Measurements from ENCODE around the gene LRP1B.
"Not testable (repeated sequence)": the region's sequence is repeated elsewhere in the genome, so short reads cannot be mapped to it uniquely, and the experiment has no call there.

The LRP1B gene

GRCh38 chr2:140657657-140658056 lies 1473.2 kb downstream of the LRP1B start:
- Histone ChIP-seq H3K27ac (ENCODE audit: low read length) (no peak overlapping the region), H3K27me3 (ENCODE audit: control insufficient read depth in 1 of 2, insufficient read depth in 2 of 2, low read length in 2 of 2) (no peaks in the 10 kb centered on the region), H3K4me3 (ENCODE audit: low read length in 2 of 2) (no peak overlapping the region), H3K9me3 (ENCODE audit: control insufficient read depth in 2 of 2, low read length in 2 of 2) (no peaks in the 10 kb centered on the region), H3K9ac (ENCODE audit: low read length in 2 of 2) (no peak overlapping the region), H3K4me1 (ENCODE audit: control insufficient read depth, insufficient read depth, low read length) (no peaks in the 10 kb centered on the region), H3K36me3 (ENCODE audit: control insufficient read depth in 2 of 2, insufficient read depth in 2 of 2, low read length in 2 of 2) (no peaks in the 10 kb centered on the region)

DNA sequence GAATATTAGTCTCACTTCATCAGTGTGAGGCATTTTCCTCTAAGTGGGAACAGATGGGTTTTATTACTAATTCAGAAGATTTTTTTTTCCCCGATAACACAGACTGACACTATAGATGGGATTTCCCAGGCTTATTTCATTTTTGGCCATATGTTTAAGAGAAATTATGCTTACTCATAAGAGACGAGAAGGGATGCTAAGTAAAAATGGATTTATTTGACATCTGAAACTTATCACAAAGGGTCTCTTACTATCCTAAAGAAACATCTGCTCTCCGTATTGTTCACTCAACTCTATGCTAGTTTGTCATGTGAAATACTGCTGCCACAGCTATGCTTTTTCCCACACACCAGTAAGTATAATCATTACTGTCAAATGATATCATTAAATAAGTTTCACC lies 1476.3 kb downstream of the LRP1B start:
- Histone ChIP-seq H3K9me3 (ENCODE audit: control insufficient read depth in 2 of 2, low read length in 2 of 2) (no peaks in the 10 kb centered on the region), H3K4me1 (ENCODE audit: control insufficient read depth, insufficient read depth, low read length) (no peaks in the 10 kb centered on the region), H3K9ac (ENCODE audit: low read length in 2 of 2) (no peak overlapping the region), H3K27ac (ENCODE audit: low read length) (no peak overlapping the region), H3K27me3 (ENCODE audit: control insufficient read depth in 1 of 2, insufficient read depth in 2 of 2, low read length in 2 of 2) (no peaks in the 10 kb centered on the region), H3K4me3 (ENCODE audit: low read length in 2 of 2) (no peak overlapping the region), H3K36me3 (ENCODE audit: control insufficient read depth in 2 of 2, insufficient read depth in 2 of 2, low read length in 2 of 2) (no peaks in the 10 kb centered on the region)

- H3K27me3 ChIP-seq (ENCODE audit: control insufficient read depth in 1 of 2, insufficient read depth in 2 of 2, low read length in 2 of 2), result no peaks in the 10 kb centered on the region
- no peak overlapping the region for H3K27ac ChIP-seq (ENCODE audit: low read length)
- no peak overlapping the region for H3K9ac ChIP-seq (ENCODE audit: low read length in 2 of 2)
- H3K9me3 ChIP-seq (ENCODE audit: control insufficient read depth in 2 of 2, low read length in 2 of 2), result no peaks in the 10 kb centered on the region
- no peaks in the 10 kb centered on the region for H3K36me3 ChIP-seq (ENCODE audit: control insufficient read depth in 2 of 2, insufficient read depth in 2 of 2, low read length in 2 of 2)
- no peaks in the 10 kb centered on the region for H3K4me1 ChIP-seq (ENCODE audit: control insufficient read depth, insufficient read depth, low read length)
- H3K4me3 ChIP-seq (ENCODE audit: low read length in 2 of 2), result no peak overlapping the region
Measured at GRCh38 chr2:140650825-140651224, 1480.0 kb downstream of the LRP1B start.

GRCh38 chr2:140650134-140650533 lies 1480.7 kb downstream of the LRP1B start:
- not testable (repeated sequence) for H3K27ac ChIP-seq (ENCODE audit: low read length); H3K36me3 ChIP-seq (ENCODE audit: control insufficient read depth in 2 of 2, insufficient read depth in 2 of 2, low read length in 2 of 2); H3K4me1 ChIP-seq (ENCODE audit: control insufficient read depth, insufficient read depth, low read length); H3K27me3 ChIP-seq (ENCODE audit: control insufficient read depth in 1 of 2, insufficient read depth in 2 of 2, low read length in 2 of 2); H3K4me3 ChIP-seq (ENCODE audit: low read length in 2 of 2); H3K9me3 ChIP-seq (ENCODE audit: control insufficient read depth in 2 of 2, low read length in 2 of 2); H3K9ac ChIP-seq (ENCODE audit: low read length in 2 of 2)

DNA sequence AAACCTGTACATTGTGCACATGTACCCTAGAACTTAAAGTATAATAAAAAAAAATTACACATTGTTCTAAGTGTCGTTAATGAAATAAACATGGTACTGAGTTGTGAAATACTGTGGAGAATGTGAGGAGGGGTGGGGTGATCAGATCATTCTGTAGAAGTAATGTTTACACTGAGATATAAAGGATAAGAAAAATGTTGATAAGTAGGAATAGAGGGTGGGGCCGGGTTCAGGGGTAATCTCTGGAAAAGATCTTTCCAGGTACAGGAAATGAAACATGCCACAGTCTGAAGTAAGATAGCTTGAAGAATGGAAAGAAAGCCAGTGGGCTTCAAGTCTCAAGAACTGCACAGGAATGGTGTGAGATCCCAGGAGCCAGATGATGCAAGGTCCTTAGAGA lies 1482.4 kb downstream of the LRP1B start:
- Histone ChIP-seq H3K4me1 (ENCODE audit: control insufficient read depth, insufficient read depth, low read length) (no peaks in the 10 kb centered on the region), H3K27ac (ENCODE audit: low read length) (no peak overlapping the region), H3K27me3 (ENCODE audit: control insufficient read depth in 1 of 2, insufficient read depth in 2 of 2, low read length in 2 of 2) (no peaks in the 10 kb centered on the region), H3K4me3 (ENCODE audit: low read length in 2 of 2) (no peak overlapping the region), H3K36me3 (ENCODE audit: control insufficient read depth in 2 of 2, insufficient read depth in 2 of 2, low read length in 2 of 2) (no peaks in the 10 kb centered on the region), H3K9me3 (ENCODE audit: control insufficient read depth in 2 of 2, low read length in 2 of 2) (no peaks in the 10 kb centered on the region), H3K9ac (ENCODE audit: low read length in 2 of 2) (no peak overlapping the region)

DNA sequence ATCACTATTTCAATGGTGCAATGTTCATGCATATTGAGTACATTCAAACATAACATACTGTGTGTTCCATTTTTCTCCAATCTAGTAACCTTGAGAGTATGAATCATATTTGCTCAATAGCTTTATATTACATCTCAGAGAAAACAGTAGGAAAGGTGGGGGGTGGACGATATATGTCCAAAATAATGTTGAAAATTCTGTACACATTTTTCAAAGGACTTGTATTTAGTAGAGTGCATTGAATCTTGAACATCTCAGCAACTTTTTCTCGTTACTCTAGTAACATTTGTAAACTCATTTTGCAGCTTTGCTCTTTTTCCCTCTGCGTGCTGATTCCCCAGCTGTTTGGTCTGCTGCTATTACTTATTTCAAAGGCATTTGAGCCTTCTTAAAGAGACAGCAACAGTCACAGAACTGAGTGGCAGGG lies 1487.0 kb downstream of the LRP1B start:
- H3K36me3 ChIP-seq (ENCODE audit: control insufficient read depth in 2 of 2, insufficient read depth in 2 of 2, low read length in 2 of 2), result no peaks in the 10 kb centered on the region
- H3K27ac ChIP-seq (ENCODE audit: low read length), result no peak overlapping the region
- no peaks in the 10 kb centered on the region for H3K27me3 ChIP-seq (ENCODE audit: control insufficient read depth in 1 of 2, insufficient read depth in 2 of 2, low read length in 2 of 2)
- H3K9me3 ChIP-seq (ENCODE audit: control insufficient read depth in 2 of 2, low read length in 2 of 2), result no peaks in the 10 kb centered on the region
- H3K4me1 ChIP-seq (ENCODE audit: control insufficient read depth, insufficient read depth, low read length), result no peaks in the 10 kb centered on the region
- no peak overlapping the region for H3K4me3 ChIP-seq (ENCODE audit: low read length in 2 of 2)
- H3K9ac ChIP-seq (ENCODE audit: low read length in 2 of 2), result no peak overlapping the region

DNA sequence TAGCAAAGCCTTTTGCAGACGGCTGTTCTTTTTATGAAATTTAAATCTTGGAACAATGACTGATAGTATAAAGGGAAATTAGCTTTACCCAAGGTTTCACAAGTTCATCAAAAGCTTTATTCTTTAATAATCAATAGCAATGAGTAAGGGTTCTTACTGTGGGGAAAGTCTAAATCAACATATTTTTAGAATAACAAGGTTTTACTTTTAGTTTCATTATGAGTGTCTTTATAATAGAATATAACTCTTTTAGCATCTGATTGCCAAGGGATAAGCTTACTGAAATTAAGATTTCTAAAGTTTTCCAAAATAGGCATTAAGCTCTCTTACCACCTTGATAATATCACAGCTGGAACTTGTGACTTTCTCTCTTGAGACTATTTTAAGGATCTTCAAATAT lies 1489.7 kb downstream of the LRP1B start:
- Histone ChIP-seq H3K9ac (ENCODE audit: low read length in 2 of 2) (no peak overlapping the region), H3K36me3 (ENCODE audit: control insufficient read depth in 2 of 2, insufficient read depth in 2 of 2, low read length in 2 of 2) (no peaks in the 10 kb centered on the region), H3K27ac (ENCODE audit: low read length) (no peak overlapping the region), H3K9me3 (ENCODE audit: control insufficient read depth in 2 of 2, low read length in 2 of 2) (no peaks in the 10 kb centered on the region), H3K4me1 (ENCODE audit: control insufficient read depth, insufficient read depth, low read length) (no peaks in the 10 kb centered on the region), H3K4me3 (ENCODE audit: low read length in 2 of 2) (no peak overlapping the region), H3K27me3 (ENCODE audit: control insufficient read depth in 1 of 2, insufficient read depth in 2 of 2, low read length in 2 of 2) (no peaks in the 10 kb centered on the region)

GRCh38 chr2:140639628-140640027 lies 1491.2 kb downstream of the LRP1B start:
- Histone ChIP-seq H3K27me3 (ENCODE audit: control insufficient read depth in 1 of 2, insufficient read depth in 2 of 2, low read length in 2 of 2) (no peaks in the 10 kb centered on the region), H3K27ac (ENCODE audit: low read length) (no peak overlapping the region), H3K4me1 (ENCODE audit: control insufficient read depth, insufficient read depth, low read length) (no peaks in the 10 kb centered on the region), H3K4me3 (ENCODE audit: low read length in 2 of 2) (no peak overlapping the region), H3K9me3 (ENCODE audit: control insufficient read depth in 2 of 2, low read length in 2 of 2) (no peaks in the 10 kb centered on the region), H3K36me3 (ENCODE audit: control insufficient read depth in 2 of 2, insufficient read depth in 2 of 2, low read length in 2 of 2) (no peaks in the 10 kb centered on the region), H3K9ac (ENCODE audit: low read length in 2 of 2) (no peak overlapping the region)

DNA sequence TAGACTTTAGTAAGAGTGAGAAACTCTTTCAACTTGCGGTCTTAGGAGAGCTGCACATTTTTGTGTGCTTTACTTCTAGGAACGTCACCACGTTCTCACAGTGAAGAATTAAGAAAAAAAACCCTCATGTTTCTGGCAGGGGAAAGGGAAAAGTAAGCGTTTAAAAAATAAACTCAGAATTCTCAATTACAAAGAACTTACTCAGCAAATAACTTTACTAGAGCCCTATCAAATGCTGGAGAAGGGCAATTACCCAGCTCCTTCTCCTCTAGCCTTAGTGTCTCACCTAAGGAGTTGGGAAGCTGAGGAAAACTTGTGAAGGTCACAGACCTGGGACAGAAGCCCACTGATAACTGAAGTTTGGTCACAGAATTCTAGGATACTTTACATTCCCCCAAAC lies 1500.3 kb downstream of the LRP1B start:
- Histone ChIP-seq H3K27ac (ENCODE audit: low read length) (no peak overlapping the region), H3K36me3 (ENCODE audit: control insufficient read depth in 2 of 2, insufficient read depth in 2 of 2, low read length in 2 of 2) (no peaks in the 10 kb centered on the region), H3K27me3 (ENCODE audit: control insufficient read depth in 1 of 2, insufficient read depth in 2 of 2, low read length in 2 of 2) (no peaks in the 10 kb centered on the region), H3K4me1 (ENCODE audit: control insufficient read depth, insufficient read depth, low read length) (no peaks in the 10 kb centered on the region), H3K9ac (ENCODE audit: low read length in 2 of 2) (no peak overlapping the region), H3K4me3 (ENCODE audit: low read length in 2 of 2) (no peak overlapping the region), H3K9me3 (ENCODE audit: control insufficient read depth in 2 of 2, low read length in 2 of 2) (no peaks in the 10 kb centered on the region)

DNA sequence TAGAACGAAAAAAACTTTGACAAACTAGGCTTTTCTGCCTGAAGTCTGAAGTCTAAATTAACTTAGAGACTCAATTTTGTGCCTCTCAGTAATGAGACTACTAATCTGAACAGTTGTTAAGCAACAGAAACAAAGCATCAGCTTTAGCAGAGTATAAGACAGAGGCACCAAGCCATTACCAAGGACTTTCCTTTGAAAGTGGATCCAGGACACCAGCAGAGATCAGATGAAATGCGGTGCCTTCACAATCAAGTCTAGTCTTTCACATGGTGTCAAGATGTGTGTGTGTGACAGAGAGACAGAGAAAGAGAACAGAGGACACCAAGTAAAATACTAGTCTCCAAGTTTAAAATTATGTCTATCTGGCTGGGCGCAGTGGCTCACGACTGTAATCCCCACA lies 1502.9 kb downstream of the LRP1B start:
- no peaks in the 10 kb centered on the region for H3K9me3 ChIP-seq (ENCODE audit: control insufficient read depth in 2 of 2, low read length in 2 of 2)
- no peak overlapping the region for H3K27ac ChIP-seq (ENCODE audit: low read length)
- H3K36me3 ChIP-seq (ENCODE audit: control insufficient read depth in 2 of 2, insufficient read depth in 2 of 2, low read length in 2 of 2), result no peaks in the 10 kb centered on the region
- H3K4me3 ChIP-seq (ENCODE audit: low read length in 2 of 2), result no peak overlapping the region
- no peaks in the 10 kb centered on the region for H3K27me3 ChIP-seq (ENCODE audit: control insufficient read depth in 1 of 2, insufficient read depth in 2 of 2, low read length in 2 of 2)
- H3K4me1 ChIP-seq (ENCODE audit: control insufficient read depth, insufficient read depth, low read length), result no peaks in the 10 kb centered on the region
- no peak overlapping the region for H3K9ac ChIP-seq (ENCODE audit: low read length in 2 of 2)

- Histone ChIP-seq H3K9me3 (ENCODE audit: control insufficient read depth in 2 of 2, low read length in 2 of 2) (no peaks in the 10 kb centered on the region), H3K27ac (ENCODE audit: low read length) (no peak overlapping the region), H3K36me3 (ENCODE audit: control insufficient read depth in 2 of 2, insufficient read depth in 2 of 2, low read length in 2 of 2) (no peaks in the 10 kb centered on the region), H3K4me3 (ENCODE audit: low read length in 2 of 2) (no peak overlapping the region), H3K27me3 (ENCODE audit: control insufficient read depth in 1 of 2, insufficient read depth in 2 of 2, low read length in 2 of 2) (no peaks in the 10 kb centered on the region), H3K4me1 (ENCODE audit: control insufficient read depth, insufficient read depth, low read length) (no peaks in the 10 kb centered on the region), H3K9ac (ENCODE audit: low read length in 2 of 2) (no peak overlapping the region)
Measured at GRCh38 chr2:140627136-140627535, 1503.7 kb downstream of the LRP1B start.

DNA sequence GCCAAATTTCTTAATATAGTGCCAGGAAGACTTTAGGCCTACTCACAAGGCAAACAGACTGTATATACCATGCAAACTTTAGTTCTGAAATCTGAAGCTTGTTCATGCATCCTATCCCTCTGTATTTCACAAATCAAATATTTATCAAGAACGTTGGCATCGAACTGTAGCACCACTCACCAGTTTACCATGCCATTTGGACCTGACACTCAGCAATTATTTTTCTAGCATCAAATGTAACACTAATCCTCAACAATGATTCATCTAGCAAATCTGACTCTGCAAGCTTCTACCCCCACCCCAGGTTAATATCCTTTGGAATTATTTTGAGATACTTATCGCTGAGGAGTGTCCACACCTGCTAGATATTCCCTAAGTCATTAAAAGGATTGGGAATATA lies 1506.6 kb downstream of the LRP1B start:
- no peak overlapping the region for H3K9ac ChIP-seq (ENCODE audit: low read length in 2 of 2)
- H3K4me1 ChIP-seq (ENCODE audit: control insufficient read depth, insufficient read depth, low read length), result no peaks in the 10 kb centered on the region
- H3K4me3 ChIP-seq (ENCODE audit: low read length in 2 of 2), result no peak overlapping the region
- H3K9me3 ChIP-seq (ENCODE audit: control insufficient read depth in 2 of 2, low read length in 2 of 2), result no peaks in the 10 kb centered on the region
- H3K36me3 ChIP-seq (ENCODE audit: control insufficient read depth in 2 of 2, insufficient read depth in 2 of 2, low read length in 2 of 2), result no peaks in the 10 kb centered on the region
- no peaks in the 10 kb centered on the region for H3K27me3 ChIP-seq (ENCODE audit: control insufficient read depth in 1 of 2, insufficient read depth in 2 of 2, low read length in 2 of 2)
- H3K27ac ChIP-seq (ENCODE audit: low read length), result no peak overlapping the region

Measured in stomach smooth muscle (tissue), 2 donors.